C4-2B (cell line): Measurements from ENCODE around the gene SCN2A.

ENCODE experiments used
- CTCF ChIP-seq: fragments of 450-650 bp; conservative IDR thresholded peaks from 2 replicates; pipeline ENCODE4 v1.5.1; 2017; ENCODE audit warnings: mild to moderate bottlenecking
- ZFX ChIP-seq: fragments of 450-650 bp; IDR thresholded peaks from 2 replicates; pipeline ENCODE4 v1.6.1; 2017

DNA sequence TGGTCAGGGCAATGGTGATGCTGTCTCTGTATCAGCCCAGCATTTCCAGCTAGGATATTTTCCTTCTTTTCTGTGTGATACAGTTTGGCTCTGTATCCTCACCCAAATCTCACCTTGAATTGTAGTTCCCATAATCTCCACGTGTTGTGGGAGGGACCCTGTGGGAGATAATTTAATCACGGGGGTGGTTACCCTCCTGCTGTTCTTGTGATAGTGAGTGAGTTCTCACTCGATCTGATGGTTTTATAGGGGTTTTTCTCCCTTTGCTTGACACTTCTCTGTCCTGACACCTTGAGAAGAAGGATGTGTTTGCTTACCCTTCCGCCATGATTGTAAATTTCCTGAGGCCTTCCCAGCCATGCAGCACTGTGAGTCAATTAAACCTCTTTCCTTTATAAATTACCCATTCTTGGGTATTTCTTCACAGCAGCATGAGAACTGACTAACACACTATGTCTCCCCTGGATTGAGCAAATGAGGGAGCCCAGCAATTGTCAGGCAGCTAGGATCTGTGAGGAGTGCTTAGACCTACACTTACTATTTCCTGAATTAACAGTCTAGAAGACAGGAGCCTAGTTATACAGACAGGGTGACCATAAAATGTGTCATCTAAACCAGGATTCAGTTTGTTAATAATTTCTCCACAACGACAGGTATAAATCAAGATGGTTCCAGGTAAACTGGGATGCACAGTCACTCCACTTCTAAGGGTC lies 6.0 kb downstream of the SCN2A start:
- TF ChIP-seq CTCF (no peak), ZFX (no peak)
